GF-D8 (cell line): ENCODE measurements around the gene GSS.

Source experiments
- DNase-seq: peaks from one replicate; lab custom pipeline; 2025; lab: John Stamatoyannopoulos, UW

The GSS gene

GRCh38 chr20:34955231-34956040 is at the start of gene GSS, which contains the start of gene MYH7B:
TSS of gene GSS (minus strand) at chr20:34955806. CDS start at chr20:34951852, 3,954 bp downstream.
TSS of gene MYH7B (plus strand) at chr20:34955868. CDS start at chr20:34978006, 22,138 bp downstream.
- peak; percentile 86 for DNase-seq

- DNase-seq = no peak
These were observed 49.3 kb upstream of the GSS start for GRCh38 chr20:35004749-35005462.

- no peak for DNase-seq
These were observed 48.6 kb upstream of the GSS start for GRCh38 chr20:35004051-35004725.

- no peak for DNase-seq
These were observed 47.8 kb upstream of the GSS start for GRCh38 chr20:35003211-35004031.

- no peak for DNase-seq
These were observed 47.0 kb upstream of the GSS start for GRCh38 chr20:35002426-35003210.

GRCh38 chr20:35001596-35002362 is 46.2 kb upstream of the GSS start:
- DNase-seq = no peak

- DNase-seq = no peak
These were observed 45.5 kb upstream of the GSS start for GRCh38 chr20:35000922-35001595.

- DNase-seq = no peak
These were observed 44.8 kb upstream of the GSS start for GRCh38 chr20:35000311-35000921.

GRCh38 chr20:34999782-35000181 is 44.2 kb upstream of the GSS start:
- no peak for DNase-seq

- DNase-seq = no peak
These were observed 43.4 kb upstream of the GSS start for GRCh38 chr20:34999021-34999451.

GRCh38 chr20:34998331-34998950 is 42.8 kb upstream of the GSS start:
- DNase-seq = no peak

- no peak for DNase-seq
These were observed 42.2 kb upstream of the GSS start for GRCh38 chr20:34997774-34998173.

GRCh38 chr20:34997131-34997561 is 41.5 kb upstream of the GSS start:
- no peak for DNase-seq

- no peak for DNase-seq
These were observed 40.8 kb upstream of the GSS start for GRCh38 chr20:34996243-34997028.

- no peak for DNase-seq
These were observed 40.1 kb upstream of the GSS start for GRCh38 chr20:34995696-34996095.

- DNase-seq = no peak
These were observed 39.6 kb upstream of the GSS start for GRCh38 chr20:34995192-34995591.

GRCh38 chr20:34994509-34995131 is 39.0 kb upstream of the GSS start:
- DNase-seq = no peak
